ENCODE results near the gene JARID2. TPM values are rescaled to one million over a fixed set of nuclear protein-coding genes. Genes with fewer than 3 reads are reported as not detected.

The JARID2 gene
- total RNA-seq, 1 donor from 2014 or later = 3.8 TPM

DNA sequence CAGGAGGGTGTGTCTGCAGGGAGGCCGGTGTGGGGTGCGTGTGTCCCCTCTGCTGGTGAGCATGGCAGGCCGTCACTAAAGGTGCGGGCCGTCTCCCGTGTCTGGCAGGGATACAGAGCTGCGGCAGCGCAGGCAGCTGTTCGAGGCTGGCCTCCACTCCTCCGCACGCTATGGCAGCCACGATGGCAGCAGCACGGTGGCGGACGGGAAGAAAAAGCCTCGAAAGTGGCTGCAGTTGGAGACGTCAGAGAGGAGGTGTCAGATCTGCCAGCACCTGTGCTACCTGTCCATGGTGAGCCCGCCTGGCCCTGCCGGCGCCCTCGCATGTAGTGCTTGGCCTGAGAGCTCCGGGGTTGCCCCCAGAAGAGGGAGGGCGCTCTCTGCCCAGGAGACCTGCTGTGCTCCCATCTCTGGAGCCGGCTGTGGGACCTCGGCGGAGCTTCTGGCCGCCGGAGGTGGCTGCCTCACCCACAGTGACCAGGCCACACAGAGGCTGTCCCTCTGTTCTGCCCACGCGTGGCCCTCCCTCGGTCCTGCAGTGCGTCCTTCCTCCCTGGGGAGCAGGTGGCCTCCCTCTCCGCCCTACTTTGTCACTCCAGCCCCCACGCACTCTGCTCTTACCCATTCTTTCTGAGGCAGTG lies 267.4 kb downstream of the JARID2 start:
- DNase-seq (ENCODE audit: low spot score) = no peak
- no peak for ATAC-seq

DNA sequence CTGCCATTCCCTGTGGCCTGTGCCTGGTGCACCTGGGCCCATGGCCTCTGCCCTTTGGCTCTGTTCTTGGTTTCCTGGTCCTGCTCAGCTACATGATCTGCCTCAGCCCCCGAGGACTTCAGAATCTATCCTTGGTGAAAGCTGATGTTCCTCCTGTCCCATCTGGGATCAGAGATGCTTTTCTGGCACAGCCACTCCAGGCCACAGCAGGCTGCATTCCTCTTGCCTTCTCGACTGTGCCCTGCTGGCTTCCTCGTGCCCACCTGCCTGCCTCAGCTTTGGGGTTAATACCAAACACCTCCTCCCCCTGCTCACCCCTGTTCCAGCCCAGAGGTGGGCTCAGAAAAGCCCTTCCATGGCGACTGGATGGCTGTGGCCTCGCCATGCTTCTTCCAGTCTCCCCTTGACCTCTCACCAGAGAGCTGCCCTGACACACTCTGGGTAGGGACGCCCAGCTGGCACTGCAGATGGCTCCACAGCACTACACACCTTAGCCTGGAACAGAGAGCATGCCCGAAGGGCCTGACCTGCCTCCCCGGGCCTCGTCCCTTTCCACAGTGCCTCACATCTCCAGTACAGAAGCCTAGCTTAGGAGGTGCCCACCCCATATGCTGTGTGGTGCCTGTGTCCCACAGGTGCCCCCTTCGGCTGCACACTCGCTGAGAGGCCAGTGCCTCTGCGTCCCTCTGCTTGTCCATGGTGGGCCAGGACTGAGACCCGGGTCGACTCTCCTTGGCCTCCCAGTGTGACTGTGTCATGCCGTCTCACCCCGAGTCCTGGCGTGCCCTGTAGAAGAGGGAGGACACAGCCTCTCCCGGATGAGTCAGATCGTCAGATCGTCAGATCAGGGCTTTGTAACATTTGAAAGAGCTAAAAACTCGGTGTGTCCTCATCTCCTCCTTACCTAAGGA lies 268.2 kb downstream of the JARID2 start:
- ATAC-seq (no peak), DNase-seq (ENCODE audit: low spot score) (no peak)

DNA sequence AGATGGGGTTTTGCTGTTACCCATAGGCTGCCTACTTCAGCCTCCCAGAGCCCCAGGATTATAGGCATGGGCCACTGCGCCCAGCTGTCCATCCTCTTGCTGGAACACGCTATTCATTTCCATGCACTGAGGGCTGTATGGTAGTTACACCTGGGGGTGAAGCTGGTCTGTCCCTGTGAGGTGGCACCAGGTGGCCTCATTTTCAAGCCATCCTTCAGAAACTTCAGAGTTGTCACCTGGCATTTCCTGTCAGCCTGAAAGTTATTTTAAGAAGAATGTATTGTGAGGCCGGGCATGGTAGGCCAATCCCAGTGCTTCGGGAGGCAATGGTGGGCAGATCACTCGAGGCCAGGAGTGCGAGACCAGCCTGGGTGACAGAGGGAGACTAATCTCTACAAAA lies 269.4 kb downstream of the JARID2 start:
- DNase-seq (ENCODE audit: low spot score) = no peak
- no peak for ATAC-seq

DNA sequence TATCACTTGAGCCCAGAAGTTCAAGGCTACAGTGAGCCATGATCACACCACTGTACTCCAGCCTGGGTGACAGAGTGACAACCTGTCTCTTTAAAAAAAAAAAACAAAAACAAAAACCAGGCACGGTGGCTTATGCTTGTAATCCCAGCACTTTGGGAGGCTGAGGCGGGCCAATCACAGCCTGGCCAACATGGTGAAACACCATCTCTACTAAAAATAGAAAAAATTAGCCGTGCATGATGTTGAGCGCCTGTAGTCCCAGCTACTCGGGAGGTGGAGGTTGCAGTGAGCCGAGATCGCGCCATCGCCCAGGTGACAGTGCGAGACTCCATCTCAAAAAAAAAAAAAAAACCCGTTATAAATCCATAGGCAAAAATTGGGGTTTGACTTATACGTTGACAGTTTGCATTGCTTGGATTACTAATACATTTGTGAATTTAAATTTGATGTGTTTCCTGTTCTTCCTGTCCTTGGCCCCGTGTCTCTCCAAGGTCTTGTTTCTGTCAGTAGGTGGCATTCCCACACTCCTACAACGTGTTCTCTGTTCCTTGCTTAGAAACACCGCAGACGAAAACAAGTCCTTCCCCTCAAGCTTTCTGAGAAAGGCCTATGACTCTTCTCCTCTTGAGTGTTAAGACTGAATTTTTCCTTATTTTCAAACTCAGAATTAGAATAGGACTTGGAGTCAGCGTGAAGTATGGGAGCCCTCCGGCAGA lies 269.9 kb downstream of the JARID2 start:
- DNase-seq (ENCODE audit: low spot score) = no peak
- ATAC-seq = no peak

DNA sequence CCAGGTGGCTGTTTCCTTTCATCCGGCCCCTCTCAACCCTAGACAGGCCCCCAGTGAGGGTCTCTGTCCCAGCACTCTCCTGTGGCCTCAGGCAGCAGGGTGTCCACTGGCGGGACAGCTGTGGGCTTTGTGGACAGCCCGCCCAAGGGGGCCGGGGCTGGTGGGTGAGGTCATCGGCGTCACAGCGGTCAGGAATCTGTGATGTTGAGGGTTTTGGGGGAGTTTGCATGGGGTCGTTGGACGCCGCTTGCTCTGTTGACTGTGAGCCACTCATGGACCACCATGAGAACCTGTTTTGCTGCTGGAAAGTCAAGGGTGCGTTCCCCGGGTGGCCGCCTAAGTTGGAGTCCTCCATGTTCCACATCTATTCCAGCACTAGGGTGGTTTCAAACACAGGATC lies 270.5 kb downstream of the JARID2 start:
- DNase-seq (ENCODE audit: low spot score) (no peak), ATAC-seq (no peak)

DNA sequence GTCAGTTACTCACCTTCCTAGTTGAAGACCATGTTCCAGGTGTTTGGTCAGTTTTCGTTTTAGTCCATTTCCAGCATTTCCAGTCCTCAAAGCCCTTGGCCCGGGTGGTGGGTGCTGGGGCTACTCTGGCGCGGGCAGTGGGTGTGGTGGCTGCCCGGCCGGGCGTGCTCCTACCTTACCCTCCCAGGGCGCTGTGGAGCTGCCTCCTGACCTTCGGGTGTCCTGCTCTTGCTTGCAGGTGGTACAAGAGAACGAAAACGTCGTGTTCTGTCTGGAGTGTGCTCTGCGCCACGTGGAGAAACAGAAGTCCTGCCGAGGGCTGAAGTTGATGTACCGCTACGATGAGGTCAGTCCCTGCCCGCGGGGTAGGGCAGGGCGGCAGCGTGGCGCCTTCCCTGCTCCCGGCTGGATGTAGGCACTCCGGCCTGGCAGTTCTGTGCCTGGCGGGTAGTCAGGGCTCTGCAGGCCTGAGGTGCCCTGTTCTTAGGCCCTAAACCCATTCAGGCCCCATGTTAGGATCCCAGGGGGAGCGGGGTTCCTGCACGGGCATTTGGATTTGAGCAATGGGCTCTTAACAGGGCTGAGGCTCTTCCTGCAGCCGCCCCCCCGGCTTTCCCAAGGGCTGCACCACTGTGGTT lies 271.2 kb downstream of the JARID2 start:
- ATAC-seq (no peak), DNase-seq (ENCODE audit: low spot score) (no peak)

DNA sequence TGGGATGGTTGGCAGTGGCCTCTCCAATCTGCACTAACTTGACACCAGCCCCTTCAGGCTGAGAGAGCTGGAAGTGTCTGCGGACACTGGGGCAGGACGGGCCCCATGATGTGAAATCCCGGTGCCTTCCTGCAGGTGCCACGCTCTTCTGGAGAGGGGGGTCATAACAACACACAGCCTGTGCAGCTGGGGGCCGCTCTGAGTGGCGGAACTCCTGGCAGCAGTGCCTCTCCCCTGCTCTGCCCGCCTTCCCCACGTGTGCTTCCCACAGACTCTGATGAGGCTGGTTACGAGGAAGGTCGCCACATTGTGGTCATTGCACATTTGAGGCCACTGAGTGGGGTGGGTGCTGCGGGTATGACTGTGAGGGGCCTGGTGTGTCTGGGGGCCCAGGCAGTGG lies 271.7 kb downstream of the JARID2 start:
- DNase-seq (ENCODE audit: low spot score) = no peak
- no peak for ATAC-seq

DNA sequence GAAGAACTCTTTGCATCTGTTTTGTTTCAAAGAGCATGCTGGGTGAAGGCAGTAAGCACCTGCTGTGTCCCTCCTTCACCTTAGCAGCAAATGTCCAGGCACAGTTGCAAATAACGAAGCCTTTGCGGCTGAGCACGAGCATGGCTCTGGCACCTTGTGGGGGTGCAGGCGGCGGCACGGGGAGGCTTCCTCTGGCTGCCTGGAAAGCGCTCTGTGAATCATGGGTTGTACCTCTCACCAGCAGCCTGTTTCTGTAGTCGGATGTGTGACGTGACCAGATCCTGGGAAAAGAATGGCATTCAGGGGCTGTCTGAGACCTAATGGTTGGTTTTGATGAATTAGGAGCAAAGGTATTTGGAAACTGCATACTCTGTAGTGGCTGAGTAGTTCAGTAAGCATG lies 272.2 kb downstream of the JARID2 start:
- ATAC-seq (no peak), DNase-seq (ENCODE audit: low spot score) (no peak)

DNA sequence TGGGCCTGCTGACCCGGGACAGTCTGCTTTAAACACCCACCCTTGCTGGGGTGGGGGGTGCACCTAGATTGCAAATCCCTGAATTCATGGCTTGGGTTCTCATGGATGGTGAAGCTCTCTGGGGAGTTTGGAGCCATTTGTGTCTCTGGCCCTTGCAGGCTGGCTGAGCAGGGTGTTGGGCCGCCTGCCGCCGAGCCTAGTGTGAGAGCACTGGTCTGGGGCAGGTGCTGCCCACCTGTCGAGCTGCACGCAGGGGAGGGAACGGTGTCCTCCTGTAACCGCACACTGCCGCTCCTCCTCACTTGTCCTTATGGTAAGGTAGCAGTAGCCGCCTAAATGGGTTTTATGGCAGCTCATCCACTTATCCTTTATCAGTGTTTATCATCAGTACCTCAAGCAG lies 273.0 kb downstream of the JARID2 start:
- DNase-seq (ENCODE audit: low spot score) (no peak), ATAC-seq (no peak)

DNA sequence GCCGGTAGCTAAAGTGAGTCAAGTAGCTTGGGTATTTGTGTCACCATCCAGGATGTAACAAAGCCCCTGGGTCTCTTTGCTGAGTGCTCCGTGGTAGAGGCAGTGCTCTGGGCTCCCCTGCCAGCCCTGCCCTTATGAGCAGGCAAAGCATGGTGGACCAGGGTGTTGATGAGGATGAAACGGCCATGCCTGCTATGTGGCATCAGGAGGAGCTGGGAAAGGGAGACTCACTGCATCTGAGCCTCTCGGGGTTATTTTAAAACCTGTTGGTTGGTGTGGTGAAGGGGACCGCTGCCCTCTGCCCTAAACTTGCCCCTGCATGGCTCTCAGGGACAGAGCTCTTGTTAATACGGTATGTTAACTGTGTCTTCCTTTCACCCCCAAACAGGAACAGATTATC lies 273.8 kb downstream of the JARID2 start:
- ATAC-seq (no peak), DNase-seq (ENCODE audit: low spot score) (no peak)

DNA sequence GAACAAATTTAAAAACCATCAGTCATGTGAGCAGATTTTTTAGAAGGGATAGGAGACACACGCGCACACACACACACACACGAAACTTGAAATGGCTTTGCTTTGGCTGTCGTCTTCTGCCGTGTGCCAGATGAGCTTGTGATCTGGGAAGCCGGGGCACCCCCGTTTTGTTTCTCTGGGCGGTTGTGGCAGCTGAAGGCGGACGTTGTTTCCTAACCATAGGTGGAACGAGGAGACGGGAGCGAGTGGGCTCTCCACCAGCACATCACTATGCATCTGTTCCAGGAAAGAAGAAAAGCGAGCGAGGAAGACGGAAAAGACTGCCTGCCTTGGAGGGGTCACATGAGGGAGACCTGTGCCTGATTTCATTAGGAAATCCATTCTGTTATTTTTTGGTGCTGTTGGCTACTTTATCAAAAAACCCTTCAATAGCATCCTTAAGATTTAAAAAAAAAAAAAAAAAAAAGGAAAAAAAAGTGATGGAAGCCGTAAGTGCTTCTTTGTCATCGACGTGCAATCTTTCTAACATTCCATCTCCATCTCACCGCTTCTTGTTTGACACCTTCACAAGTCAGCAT lies 274.8 kb downstream of the JARID2 start:
- ATAC-seq (no peak), DNase-seq (ENCODE audit: low spot score) (no peak)

DNA sequence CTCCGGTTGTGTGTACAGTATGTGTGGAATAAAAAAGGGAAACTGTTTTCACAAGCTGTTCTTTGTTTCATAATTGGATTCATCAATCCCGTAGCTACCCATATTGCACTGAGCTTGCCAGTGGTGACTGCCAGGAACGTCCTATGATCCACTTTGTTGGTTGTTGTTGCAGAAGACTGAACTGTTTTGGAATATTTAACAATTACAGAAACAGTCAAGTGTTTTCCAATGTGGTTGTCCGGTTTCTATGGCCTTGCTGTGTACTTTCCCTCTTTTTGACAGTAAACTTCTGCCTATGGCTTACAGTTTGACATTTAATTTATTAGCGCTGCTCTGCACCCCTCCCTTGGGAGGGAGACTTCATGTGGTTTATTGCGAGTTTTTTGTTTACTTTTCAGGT lies 275.7 kb downstream of the JARID2 start:
- ATAC-seq (no peak), DNase-seq (ENCODE audit: low spot score) (no peak)

DNA sequence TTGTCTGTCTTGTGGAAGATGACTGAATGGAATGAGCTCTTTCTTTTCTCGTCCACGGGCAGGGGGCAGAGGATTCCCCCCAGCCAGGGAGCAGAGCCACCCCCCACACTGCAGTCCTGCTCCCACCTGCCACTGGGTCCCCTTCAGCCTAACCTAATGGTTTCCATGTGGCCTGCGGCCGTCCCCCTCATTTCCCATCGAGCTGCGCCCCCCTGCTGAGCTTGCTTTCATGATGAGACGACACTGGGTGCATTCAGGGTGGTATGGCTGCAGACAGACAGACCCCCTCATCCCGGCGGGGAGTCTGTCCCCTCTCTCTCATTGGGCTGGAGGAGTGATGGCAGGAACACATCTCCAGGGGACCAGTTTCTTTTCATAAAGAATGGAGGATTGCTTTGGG lies 276.2 kb downstream of the JARID2 start:
- ATAC-seq (no peak), DNase-seq (ENCODE audit: low spot score) (no peak)

DNA sequence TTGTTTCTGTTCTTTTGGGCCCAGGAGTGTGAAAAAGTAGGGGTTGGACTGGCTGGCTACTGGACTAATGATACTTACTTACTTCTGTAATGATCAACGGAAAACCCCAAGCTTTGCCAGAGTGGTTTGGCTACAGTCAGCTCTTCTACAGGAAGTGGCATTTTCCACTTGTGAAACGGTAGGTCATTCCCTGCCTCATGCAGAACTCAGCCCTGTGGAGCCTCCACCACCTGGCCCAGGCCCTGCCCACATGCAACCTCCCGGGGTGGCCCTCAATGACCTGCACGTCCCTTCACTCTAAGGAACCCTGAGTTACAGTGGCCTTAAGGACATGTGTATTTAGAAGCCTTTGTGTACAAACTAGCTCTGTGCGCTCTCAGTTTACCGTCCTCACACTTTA lies 276.6 kb downstream of the JARID2 start:
- DNase-seq (ENCODE audit: low spot score) (no peak), ATAC-seq (peak; percentile 83)

DNA sequence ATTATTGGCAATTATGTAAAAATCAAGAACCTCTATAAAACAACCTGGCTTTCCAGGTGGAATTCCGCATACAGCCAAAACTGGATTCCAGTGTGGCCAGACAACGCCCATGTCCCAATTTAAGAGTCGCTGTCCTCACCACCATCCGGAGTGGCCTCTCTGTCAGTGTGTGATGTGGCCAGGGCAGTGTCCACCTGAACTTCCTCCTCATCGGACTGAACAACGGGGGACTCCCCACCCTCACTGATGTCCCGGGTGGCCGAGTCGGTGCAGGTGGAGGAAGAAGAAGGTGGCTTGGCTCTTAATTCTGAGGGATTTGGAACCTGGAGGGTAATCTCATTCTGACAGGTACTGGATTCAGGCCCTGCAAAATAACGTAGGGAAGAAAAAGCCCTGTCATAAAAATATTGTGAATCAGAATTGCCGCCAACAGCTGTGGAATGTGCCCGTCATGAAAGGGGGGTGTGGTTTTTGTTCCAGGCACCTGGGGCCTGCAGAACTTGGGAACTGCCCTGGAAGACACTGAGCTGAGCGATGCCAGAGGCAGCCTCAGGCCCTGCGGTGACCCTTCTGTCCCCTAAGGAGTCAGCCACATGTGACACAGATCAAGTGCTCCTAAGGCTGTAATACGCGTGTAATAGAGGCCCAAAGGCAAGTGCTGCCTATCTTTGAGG lies 277.1 kb downstream of the JARID2 start:
- peak; percentile 32 for DNase-seq (ENCODE audit: low spot score)
- ATAC-seq = no peak

DNA sequence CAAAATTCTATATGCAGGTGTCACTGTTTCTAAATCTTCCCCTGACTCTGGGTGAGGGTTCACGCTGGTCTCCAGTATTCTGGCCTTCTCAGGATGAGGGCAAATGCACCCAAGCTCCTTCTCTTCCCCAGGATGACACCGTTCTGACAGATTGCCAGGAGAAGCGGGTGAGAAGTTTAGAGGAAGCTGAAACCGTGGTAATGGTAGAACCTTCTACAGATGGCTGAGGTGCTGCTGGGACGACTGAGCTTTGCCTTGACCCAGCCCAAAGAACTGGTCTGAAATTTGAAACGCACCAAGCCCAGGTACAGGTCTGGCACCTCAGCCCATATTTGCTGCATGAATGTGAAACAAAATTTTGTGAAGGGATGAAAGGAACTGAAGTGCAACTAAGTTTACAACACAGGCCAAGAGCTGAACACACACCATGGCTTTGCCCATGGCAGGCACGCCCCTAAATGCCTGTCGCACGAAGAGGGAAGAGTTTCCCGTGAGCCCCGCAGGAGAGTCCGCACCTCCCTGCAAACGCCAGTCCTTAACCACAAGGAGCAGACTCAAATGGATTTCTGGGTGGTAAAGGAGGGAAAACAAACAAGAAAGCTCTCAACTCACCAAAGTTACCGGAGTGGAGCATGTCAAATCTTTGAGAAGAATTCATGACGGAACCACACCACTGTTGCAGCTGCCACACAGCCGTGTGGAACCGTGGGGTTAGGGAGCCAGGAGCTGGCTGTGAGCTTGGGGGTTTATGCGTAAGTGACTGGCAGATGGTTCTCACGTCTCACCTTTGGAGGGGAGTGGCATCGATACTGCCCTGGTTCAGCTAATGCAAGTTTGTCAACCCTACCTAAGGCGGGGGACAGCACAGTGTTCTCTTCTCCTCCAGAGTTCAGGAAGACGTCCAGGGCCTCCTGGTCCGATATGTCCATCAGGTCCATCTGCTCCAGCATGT lies 278.1 kb downstream of the JARID2 start:
- DNase-seq (ENCODE audit: low spot score) (peak; percentile 30), ATAC-seq (no peak)

DNA sequence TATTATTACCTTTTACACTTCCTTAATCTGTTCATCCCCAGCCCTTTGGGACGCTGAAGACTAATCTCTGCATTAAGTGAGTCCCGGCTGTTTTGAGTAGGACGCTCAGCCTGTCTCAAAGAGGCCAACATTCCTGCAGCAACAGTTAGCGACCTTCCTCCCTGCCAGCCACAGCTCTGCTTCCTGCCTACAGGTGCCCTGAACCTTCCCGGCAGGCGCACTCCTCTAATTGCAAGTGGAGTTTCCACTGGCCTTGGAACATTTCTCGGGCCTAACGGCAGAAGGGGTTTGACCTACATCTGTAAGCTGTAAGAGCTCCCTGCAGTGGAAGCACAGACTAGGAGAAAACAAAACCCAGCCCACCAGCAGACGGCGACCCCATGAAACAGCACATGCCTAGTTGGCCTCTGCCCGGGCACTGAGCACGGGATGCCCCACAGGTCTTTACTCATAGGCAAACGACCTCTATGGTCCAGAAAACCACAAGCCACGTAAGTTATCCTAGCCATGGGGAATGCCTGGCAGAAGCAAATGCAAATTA lies 279.1 kb downstream of the JARID2 start:
- no peak for ATAC-seq
- DNase-seq (ENCODE audit: low spot score) = peak; percentile 40

DNA sequence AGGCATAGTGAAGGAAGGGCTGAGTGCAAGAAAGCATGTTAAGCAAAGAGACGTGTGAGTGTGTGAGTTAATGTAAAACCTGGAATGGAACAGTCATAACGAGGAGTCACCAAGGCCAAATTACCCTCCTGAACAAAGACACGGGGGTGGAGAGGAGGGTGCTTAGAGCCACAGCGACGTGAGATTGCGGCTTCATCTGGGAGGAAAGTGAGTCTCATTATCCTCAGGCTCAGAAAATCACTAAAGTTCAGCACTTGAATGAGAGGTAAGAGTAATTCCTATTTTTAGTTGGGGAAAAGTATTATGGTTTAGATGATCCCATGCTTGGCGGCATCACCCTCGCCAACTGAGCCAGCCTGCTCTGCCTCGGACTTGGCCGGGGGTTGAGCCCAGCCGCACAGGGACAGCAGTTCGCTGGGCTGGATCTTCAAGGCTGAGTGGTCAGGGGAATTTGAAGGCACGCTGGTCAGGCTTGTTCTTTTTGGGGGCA lies 280.4 kb downstream of the JARID2 start:
- ATAC-seq (no peak), DNase-seq (ENCODE audit: low spot score) (peak; percentile 18)

All from left lobe of liver (tissue), 2 donors.